IMR-90 (cell line): ENCODE measurements around the gene SLC43A2. TPM values are rescaled to one million over a fixed set of nuclear protein-coding genes. Genes with fewer than 3 reads are reported as not detected.
A peak's percentile ranks its signal among the peaks of the same experiment; 100 is the strongest.

ENCODE experiments used
- ATAC-seq: fragments of 200-7000 bp; cut with Tn5 transposase; 2 replicates; pipeline ENCODE4 v1.9.1; 2020; ENCODE audit warnings: low read depth, mild to moderate bottlenecking, moderate library complexity
- BruUV-seq: library from RNA; stranded (reverse); fragments of 400-500 nt; replicated peaks from 2 replicates; lab custom pipeline; 2021; lab: Mats Ljungman, UMichigan
- CTCF ChIA-PET: fragments of 300-600 bp; formaldehyde crosslinking; extraction: SDS; loops from one replicate; lab custom pipeline; 2021; ENCODE audit warnings: antibody characterized with exemption; lab: Yijun Ruan, JAX
- POLR2A ChIA-PET: fragments of 300-600 bp; sonication (Branson Sonifier 250); formaldehyde crosslinking; loops from one replicate; lab custom pipeline; 2022; ENCODE audit warnings: antibody characterized with exemption; ENCODE audit not compliant: unreplicated experiment; lab: Charles Lee
- DNase-seq: peaks from one replicate; pipeline ENCODE4 v3.0.0; 2013
- H2AFZ ChIP-seq: replicated peaks from 2 replicates; pipeline ENCODE3; 2013; ENCODE audit warnings: low read length, mild to moderate bottlenecking; ENCODE audit not compliant: poor library complexity
- H2AK5ac ChIP-seq: 2 replicates; pipeline ENCODE4 v1.6.1; 2013; ENCODE audit warnings: low read depth, low read length, inconsistent platforms
- H2AK9ac ChIP-seq: replicated peaks from 2 replicates; pipeline ENCODE3; 2013; ENCODE audit warnings: mild to moderate bottlenecking, low read depth, low read length, moderate library complexity; ENCODE audit not compliant: poor library complexity
- H2BK120ac ChIP-seq: 2 replicates; pipeline ENCODE4 v1.6.1; 2013; ENCODE audit warnings: low read depth, low read length, inconsistent platforms
- H2BK15ac ChIP-seq: 3 replicates; pipeline ENCODE4 v1.6.1; 2013; ENCODE audit warnings: low read depth, low read length, inconsistent platforms
- H2BK20ac ChIP-seq: 2 replicates; pipeline ENCODE4 v1.6.1; 2013; ENCODE audit warnings: low read depth, mild to moderate bottlenecking, inconsistent platforms, low read length, moderate library complexity
- H2BK5ac ChIP-seq: 2 replicates; pipeline ENCODE4 v1.6.1; 2013; ENCODE audit warnings: mild to moderate bottlenecking, low read depth, low read length, inconsistent platforms; ENCODE audit not compliant: poor library complexity, severe bottlenecking
- H3K14ac ChIP-seq: replicated peaks from 2 replicates; pipeline ENCODE4 v1.6.1; 2013; ENCODE audit warnings: low read depth, low read length, inconsistent platforms
- H3K18ac ChIP-seq: 2 replicates; pipeline ENCODE4 v1.6.1; 2013; ENCODE audit warnings: low read depth, low read length, control low read depth
- H3K23ac ChIP-seq: 2 replicates; pipeline ENCODE4 v1.6.1; 2013; ENCODE audit warnings: low read depth, low read length, inconsistent platforms
- H3K27ac ChIP-seq: 2 replicates; pipeline ENCODE4 v1.5.1; 2013; ENCODE audit warnings: mild to moderate bottlenecking, control low read depth, low read length; ENCODE audit not compliant: insufficient read depth
- H3K27me3 ChIP-seq: 2 replicates; pipeline ENCODE4 v1.6.1; 2013; ENCODE audit warnings: low read length; ENCODE audit not compliant: control insufficient read depth, insufficient read depth
- H3K36me3 ChIP-seq: 2 replicates; pipeline ENCODE4 v1.6.1; 2013; ENCODE audit warnings: low read length, mixed read lengths; ENCODE audit not compliant: control insufficient read depth, insufficient read depth
- H3K4ac ChIP-seq: 2 replicates; pipeline ENCODE4 v1.6.1; 2013; ENCODE audit warnings: low read depth, low read length, inconsistent platforms
- H3K4me1 ChIP-seq: 2 replicates; pipeline ENCODE4 v1.6.1; 2013; ENCODE audit warnings: low read length, mixed read lengths; ENCODE audit not compliant: control insufficient read depth, insufficient read depth
- H3K4me2 ChIP-seq: 2 replicates; pipeline ENCODE4 v1.6.1; 2013; ENCODE audit warnings: low read depth, mild to moderate bottlenecking, control low read depth, low read length, moderate library complexity
- H3K4me3 ChIP-seq: 2 replicates; pipeline ENCODE4 v1.5.1; 2013; ENCODE audit warnings: low read depth, mild to moderate bottlenecking, control low read depth, low read length, moderate library complexity; ENCODE audit not compliant: insufficient read depth
- H3K56ac ChIP-seq: 2 replicates; pipeline ENCODE4 v1.6.1; 2013; ENCODE audit warnings: low read length, inconsistent platforms; ENCODE audit not compliant: insufficient read depth; ENCODE audit errors: extremely low read depth
- H3K79me1 ChIP-seq, 2 experiments: 2 replicates each; pipeline ENCODE4 v1.6.1; 2013; ENCODE audit warnings: low read length in 2 of 2, inconsistent platforms in 1 of 2, low read depth in 1 of 2
- H3K9ac ChIP-seq: 2 replicates; pipeline ENCODE4 v1.6.1; 2013; ENCODE audit warnings: low read depth, low read length, control low read depth
- H3K9me1 ChIP-seq: 2 replicates; pipeline ENCODE4 v1.6.1; 2013; ENCODE audit warnings: low read length, inconsistent platforms; ENCODE audit not compliant: insufficient read depth
- H3K9me3 ChIP-seq: 2 replicates; pipeline ENCODE4 v1.6.1; 2013; ENCODE audit warnings: low read length; ENCODE audit not compliant: control insufficient read depth, insufficient read depth
- H4K20me1 ChIP-seq: 2 replicates; pipeline ENCODE4 v1.6.1; 2013; ENCODE audit warnings: low read length, inconsistent platforms; ENCODE audit not compliant: insufficient read depth
- H4K5ac ChIP-seq: 2 replicates; pipeline ENCODE4 v1.6.1; 2013; ENCODE audit warnings: mild to moderate bottlenecking, low read depth, low read length, control low read depth
- H4K8ac ChIP-seq, 2 experiments: 2 replicates each; pipeline ENCODE4 v1.6.1; 2013; ENCODE audit warnings: low read depth in 2 of 2, low read length in 2 of 2, control low read depth in 1 of 2, inconsistent platforms in 1 of 2
- H4K91ac ChIP-seq: 2 replicates; pipeline ENCODE4 v1.6.1; 2013; ENCODE audit warnings: low read depth, low read length, inconsistent platforms; ENCODE audit not compliant: insufficient read depth
- MAZ ChIP-seq: IDR thresholded peaks from 2 replicates; pipeline ENCODE4 v1.6.1; 2012; ENCODE audit warnings: low read depth, mild to moderate bottlenecking, low read length, improper control_type of control experiment, moderate library complexity, borderline replicate concordance
- MXI1 ChIP-seq: IDR thresholded peaks from 2 replicates; pipeline ENCODE4 v1.6.1; 2012; ENCODE audit warnings: low read depth, mild to moderate bottlenecking, low read length, moderate library complexity, borderline replicate concordance
- WGBS, 2 experiments: methylation state at CpG; one replicate each; pipeline versions ENCODE4 v1.1.5 to v1.1.7; 2013; ENCODE audit warnings: missing lambda C conversion rate in 2 of 2; ENCODE audit not compliant: insufficient read length in 1 of 2; ENCODE audit errors: extremely low coverage in 2 of 2; 5-methylcytosine and 5-hydroxymethylcytosine counted together
- dilution Hi-C: fragments of 300-500 bp; cut with HindIII; formaldehyde crosslinking; loops from one replicate; pipeline ENCODE4 v1.14.3; 2018; ENCODE audit warnings: low sequenced_read_pairs; ENCODE audit not compliant: unreplicated experiment
- in situ Hi-C: fragments of 300-500 bp; cut with MboI; formaldehyde crosslinking; loops from 3 replicates; pipeline ENCODE4 v1.14.3; 2019; ENCODE audit warnings: low sequenced_read_pairs, inconsistent platforms, mixed read lengths
- intact Hi-C: fragments of 100-400 bp; cut with micrococcal nuclease; formaldehyde crosslinking; loops from 2 replicates; pipeline ENCODE4 v1.10.0; 2022
- polyA plus RNA-seq, 3 experiments: library from polyadenylated mRNA; depleted of rRNA; stranded (reverse); fragments of >200 nt; gene quantifications; 2 replicates each; pipeline ENCODE4 v1.2.3, GENCODE V29; 2012; ENCODE audit warnings: low replicate concordance in 1 of 3
- total RNA-seq: library from RNA; depleted of rRNA; stranded (reverse); fragments of >200 nt; gene quantifications from 2 replicates; pipeline ENCODE4 v1.2.3, GENCODE V29; 2012
- TF ChIP-seq, protein P1 (sequence below): fragments of 150-350 bp; IDR thresholded peaks from 2 replicates; pipeline ENCODE4 v1.6.1; 2017; ENCODE audit warnings: mild to moderate bottlenecking, antibody characterized with exemption, low read length, low read depth

The SLC43A2 gene
- total and polyA plus RNA-seq, 2 of the 4 experiments (the other 2 are of a cell fraction): 3.8 to 9.0 TPM

DNA sequence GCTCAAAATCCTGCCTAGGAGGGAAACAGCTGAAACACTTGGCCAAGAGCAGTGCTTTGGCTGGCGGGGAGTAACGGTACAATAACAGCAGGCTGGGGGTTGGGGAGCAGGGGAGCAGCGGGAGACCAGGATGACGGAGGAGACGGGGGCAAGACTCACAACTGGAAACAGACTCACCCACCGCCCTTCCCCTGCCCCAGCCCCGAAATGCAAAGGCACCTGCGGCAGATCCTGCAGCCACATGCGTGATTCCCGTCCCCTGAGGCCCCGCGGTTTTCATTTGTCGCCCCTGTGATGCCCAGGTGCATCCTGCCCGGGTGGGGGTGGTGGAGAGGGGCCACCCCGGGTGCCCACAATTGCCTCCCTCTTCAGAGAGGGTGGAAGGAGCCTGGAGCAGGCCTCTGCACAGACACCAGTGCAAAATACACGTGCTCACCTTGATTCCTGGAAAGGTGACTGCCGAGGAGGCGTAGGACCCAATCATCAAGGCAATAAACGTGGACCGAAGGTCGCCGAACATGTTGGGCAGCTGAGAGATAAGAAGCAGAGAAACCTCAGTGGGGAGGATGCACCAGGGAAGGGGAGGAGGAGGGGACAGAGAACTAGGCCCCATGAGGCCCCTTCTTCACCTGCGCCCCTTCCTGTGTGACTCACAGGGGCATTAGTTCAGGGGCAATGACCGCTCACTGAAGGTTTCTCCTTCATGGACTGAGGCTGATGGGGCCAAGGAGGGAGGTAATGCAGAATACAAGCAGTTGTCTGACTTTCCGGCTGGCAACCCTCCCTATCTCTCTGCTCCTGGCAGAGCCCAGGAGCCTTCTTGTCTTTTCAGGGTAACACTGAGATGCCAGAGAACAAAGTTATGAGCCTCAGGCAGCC lies 35.6 kb downstream of the SLC43A2 start:
- Histone ChIP-seq H3K27me3 (no peaks in the 10 kb centered on the region), H3K23ac (no peak overlapping the region), H3K18ac (no peak overlapping the region), H3K4ac (no peak overlapping the region), H3K14ac (no peak overlapping the region), H2BK20ac (no peak overlapping the region), H4K5ac (no peak overlapping the region), H3K79me1 (no peaks in the 10 kb centered on the region), H4K8ac (no peak overlapping the region), H2BK5ac (no peak overlapping the region), H2AFZ (peak overlapping the region; percentile 23), H3K9me3 (no peaks in the 10 kb centered on the region), H3K56ac (no peak overlapping the region), H3K4me3 (no peak overlapping the region), H2AK5ac (peak overlapping the region; percentile 39; the same call in 1 of the 2 replicates), H4K20me1 (peaks cover 7% of the 10 kb centered on the region), H2AK9ac (no peak overlapping the region), H3K9me1 (peaks cover 10% of the 10 kb centered on the region), H3K9ac (no peak overlapping the region), H3K4me2 (no peak overlapping the region), H2BK15ac (no peak overlapping the region), H3K36me3 (no peaks in the 10 kb centered on the region), H3K4me1 (peaks cover 13% of the 10 kb centered on the region), H4K91ac (no peak overlapping the region), H3K27ac (no peak overlapping the region), H2BK120ac (no peak overlapping the region)
- in situ Hi-C loops (no loop called here), dilution Hi-C loops (no loop called here), intact Hi-C loops (loop anchor here (5.0 kb wide), 1 partner anchor 34 kb away; the partner anchor contains the start of gene SLC43A2)
- no peak for TF ChIP-seq MAZ
- TF ChIP-seq MXI1: no peak
- TF ChIP-seq, protein P1, sequence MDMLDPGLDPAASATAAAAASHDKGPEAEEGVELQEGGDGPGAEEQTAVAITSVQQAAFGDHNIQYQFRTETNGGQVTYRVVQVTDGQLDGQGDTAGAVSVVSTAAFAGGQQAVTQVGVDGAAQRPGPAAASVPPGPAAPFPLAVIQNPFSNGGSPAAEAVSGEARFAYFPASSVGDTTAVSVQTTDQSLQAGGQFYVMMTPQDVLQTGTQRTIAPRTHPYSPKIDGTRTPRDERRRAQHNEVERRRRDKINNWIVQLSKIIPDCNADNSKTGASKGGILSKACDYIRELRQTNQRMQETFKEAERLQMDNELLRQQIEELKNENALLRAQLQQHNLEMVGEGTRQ: no peak
- POLR2A ChIA-PET: no interaction called here
- no peak for DNase-seq
- BruUV-seq: no TSS peak
- CTCF ChIA-PET: no interaction called here
- ATAC-seq: no peak
- WGBS, 2 experiments: 78% methylated on average over 9 of the region's 25 CpGs; no CpG with 5 or more reads in 1 of the 2 experiments
